ENCODE measurements around the gene ITFG2. TPM values are rescaled to one million over a fixed set of nuclear protein-coding genes. Genes with fewer than 3 reads are reported as not detected.

The ITFG2 gene
- total and polyA plus RNA-seq, 9 of the 15 experiments (the other 6 are each of a cell fraction or from before 2014, with no cell fraction given) = 15.0 to 22.8 (median 19.4) TPM

GRCh38 chr12:2842948-2843347 lies 30.5 kb downstream of the ITFG2 start:
- H3K9ac ChIP-seq (ENCODE audit: insufficient read depth in 1 of 2, low read depth in 2 of 2, low read length in 2 of 2) = no peak overlapping the region
- TF ChIP-seq HNRNPUL1 (IDR thresholded peaks at IDR 0.05; ENCODE audit: low read length) (no peak), MXI1 (IDR thresholded peaks at IDR 0.05; ENCODE audit: low read depth, low read length) (no peak), NONO (IDR thresholded peaks at IDR 0.05; ENCODE audit: low read depth in 2 of 2, low read length in 1 of 2) (no peak), ZNF274 (IDR thresholded peaks at IDR 0.05; ENCODE audit: borderline replicate concordance, low read depth, low read length) (no peak), ZNF77 (CRISPR knock-in tag; IDR thresholded peaks at IDR 0.05) (no peak), SOX6 (IDR thresholded peaks at IDR 0.05) (no peak), BCLAF1 (IDR thresholded peaks at IDR 0.05; ENCODE audit: borderline replicate concordance in 1 of 2, control insufficient read depth in 1 of 2, low read depth in 2 of 2, low read length in 1 of 2) (no peak), GABPB2 (CRISPR knock-in tag; conservative IDR thresholded peaks at IDR 0.05) (no peak), TFAP4 (CRISPR knock-in tag; IDR thresholded peaks at IDR 0.05; ENCODE audit: borderline replicate concordance) (no peak), MECOM (CRISPR knock-in tag; IDR thresholded peaks at IDR 0.05) (no peak), ZNF3 (CRISPR knock-in tag; IDR thresholded peaks at IDR 0.05) (no peak), NCOA6 (IDR thresholded peaks at IDR 0.05) (no peak), KDM5B (IDR thresholded peaks at IDR 0.05; ENCODE audit: insufficient replicate concordance, low read depth, low read length) (no peak), ZNF175 (CRISPR knock-in tag; IDR thresholded peaks at IDR 0.05; ENCODE audit: low read depth) (no peak), MYC (IDR thresholded peaks at IDR 0.05; ENCODE audit: low read depth, low read length) (no peak), MYC (CRISPR knock-in tag; IDR thresholded peaks at IDR 0.05; ENCODE audit: borderline replicate concordance, low read depth) (no peak), FIP1L1 (IDR thresholded peaks at IDR 0.05; ENCODE audit: low read depth, low read length, poor library complexity, severe bottlenecking) (no peak), FOSL1 (tag; conservative IDR thresholded peaks at IDR 0.05) (no peak)
- H2AFZ ChIP-seq (ENCODE audit: low read depth, low read length) = no peak overlapping the region
- H3K27ac ChIP-seq (ENCODE audit: extremely low read depth, low read depth, low read length) = no peak overlapping the region
- POLR2A ChIA-PET = interaction anchor here (0.6 kb wide), 1 partner anchor 1316 kb away, joined by 3 read pairs; no protein-coding TSS in a partner anchor
- 62% methylated on average over 4 of the region's 5 CpGs for WGBS (ENCODE audit: insufficient coverage, low coverage, missing lambda C conversion rate)
- no TSS peak for BruUV-seq (replicated peaks)
- DNase-seq (ENCODE audit: extremely low read depth in 1 of 4, low spot score in 3 of 4) (no peak), FAIRE-seq (no peak), ATAC-seq (no peak)
- no peaks in the 10 kb centered on the region for H4K20me1 ChIP-seq (replicated peaks; ENCODE audit: control insufficient read depth, insufficient read depth, low read length)
- no peak overlapping the region for H3K4me3 ChIP-seq
- H3K27me3 ChIP-seq (ENCODE audit: control insufficient read depth in 2 of 2, insufficient read depth in 2 of 2, low read length in 2 of 2) = no peaks in the 10 kb centered on the region
- in situ Hi-C loops (cut with MboI) = loop anchor here (5.0 kb wide), 1 partner anchor 194 kb away; no protein-coding TSS in a partner anchor
- H3K9me3 ChIP-seq (replicated peaks; ENCODE audit: control insufficient read depth, insufficient read depth, low read depth, low read length) = no peaks in the 10 kb centered on the region
- H3K4me2 ChIP-seq (ENCODE audit: insufficient read depth, low read length) = no peak overlapping the region
- CTCF ChIA-PET (ENCODE audit: low intra/inter-chr PET ratio) = no interaction called here
- no peaks in the 10 kb centered on the region for H3K36me3 ChIP-seq (ENCODE audit: control insufficient read depth, insufficient read depth, low read length)
- no peaks in the 10 kb centered on the region for H3K79me2 ChIP-seq (ENCODE audit: control insufficient read depth, insufficient read depth, low read length)
- no peaks in the 10 kb centered on the region for H3K9me1 ChIP-seq (ENCODE audit: control insufficient read depth, insufficient read depth, low read length)
- intact Hi-C loops (cut with micrococcal nuclease) = no loop called here
- peaks cover 6 to 8% of the 10 kb centered on the region in 2 experiments; a peak in 4 of 5 replicates for H3K4me1 ChIP-seq (replicated peaks in 1 of 2; ENCODE audit: control insufficient read depth in 2 of 2, insufficient read depth in 2 of 2, low read length in 2 of 2)

Measured in K562 (cell line).